Uterus (tissue), 4 donors: ENCODE results near the gene FSCB. TPM values are rescaled to one million over a fixed set of nuclear protein-coding genes. Genes with fewer than 3 reads are reported as not detected.
"Not testable (repeated sequence)": the region's sequence is repeated elsewhere in the genome, so short reads cannot be mapped to it uniquely, and the experiment has no call there.

Experiments
- DNase-seq, 2 donors: peaks; one replicate each; pipeline ENCODE4 v3.0.0-alpha.2; 2019 to 2020
- H3K27ac ChIP-seq, 2 donors: fragments of 200-600 bp; sonication (generic); 1 replicate in 1 of 2; 2 replicates in 1 of 2; pipeline ENCODE4 v1.5.1; 2016 to 2018
- H3K27me3 ChIP-seq, 2 donors: fragments of 200-600 bp; sonication (generic); one replicate each; pipeline ENCODE4 v1.5.1; 2018 to 2019; ENCODE audit warnings: control low read depth in 1 of 2
- H3K36me3 ChIP-seq, 2 donors: fragments of 200-600 bp; sonication (generic); one replicate each; pipeline ENCODE4 v1.5.1; 2019; ENCODE audit warnings: control low read depth in 1 of 2
- H3K4me1 ChIP-seq, 2 donors: fragments of 200-600 bp; sonication (generic); one replicate each; pipeline ENCODE4 v1.5.1; 2018 to 2019; ENCODE audit warnings: control low read depth in 1 of 2
- H3K4me3 ChIP-seq, 2 donors: fragments of 200-600 bp; sonication (generic); 1 replicate in 1 of 2; 2 replicates in 1 of 2; pipeline ENCODE4 v1.5.1; 2018 to 2019; ENCODE audit warnings: mild to moderate bottlenecking in 1 of 2
- H3K9me3 ChIP-seq, 2 donors: fragments of 200-600 bp; sonication (generic); one replicate each; pipeline ENCODE4 v1.5.1; 2019; ENCODE audit warnings: control low read depth in 1 of 2
- CTCF ChIP-seq, 4 experiments: fragments of 200-600 bp in 2 of 4; fragments of 450-650 bp in 2 of 4; sonication (generic) in 2 of 4; IDR thresholded peaks; one replicate each; pipeline ENCODE4 v1.5.1; 2016 to 2019; ENCODE audit warnings: antibody characterized with exemption in 4 of 4, mild to moderate bottlenecking in 2 of 4, moderate library complexity in 1 of 4
- POLR2A ChIP-seq, 2 donors: fragments of 450-650 bp; IDR thresholded peaks; one replicate each; pipeline ENCODE4 v1.6.1; 2016; ENCODE audit warnings: antibody characterized with exemption in 2 of 2, mild to moderate bottlenecking in 1 of 2, moderate library complexity in 1 of 2
- intact Hi-C: fragments of 100-400 bp; cut with DNase I; formaldehyde crosslinking; loops from one replicate; pipeline ENCODE4 v1.15.1; 2023; ENCODE audit warnings: low total_unique reads
- total RNA-seq, 4 donors: library from RNA; depleted of rRNA in 3 of 4; stranded (reverse); fragments of >200 nt in 3 of 4; gene quantifications; one replicate each; pipeline versions ENCODE4 v1.1.0 to v1.2.4, GENCODE V29; 2014 to 2023
- donor health status: DM: yes; HTN: yes; CAD: no.

The FSCB gene
- total RNA-seq, 4 donors from 2014 or later, result 0.14 TPM; not detected in 3

- TF ChIP-seq CTCF (IDR thresholded peaks at IDR 0.05) (no peak), POLR2A (IDR thresholded peaks at IDR 0.05) (no peak)
- intact Hi-C loops, result no loop called here
- Histone ChIP-seq H3K9me3 (no peaks in the 10 kb centered on the region), H3K27me3 (no peaks in the 10 kb centered on the region), H3K36me3 (no peaks in the 10 kb centered on the region), H3K27ac (no peak overlapping the region), H3K4me3 (no peak overlapping the region), H3K4me1 (no peaks in the 10 kb centered on the region)
- no peak for DNase-seq
These were observed 18.2 kb upstream of the FSCB start for GRCh38 chr14:44525237-44525636.

GRCh38 chr14:44515668-44516067 is 8.6 kb upstream of the FSCB start:
- H3K27me3 ChIP-seq, intact Hi-C loops, H3K27ac ChIP-seq, H3K4me1 ChIP-seq, H3K36me3 ChIP-seq, H3K9me3 ChIP-seq, DNase-seq, H3K4me3 ChIP-seq: not testable (repeated sequence)

GRCh38 chr14:44508834-44509233 is 1.8 kb upstream of the FSCB start:
- intact Hi-C loops, result no loop called here
- Histone ChIP-seq H3K36me3 (no peaks in the 10 kb centered on the region), H3K4me3 (no peak overlapping the region), H3K9me3 (no peaks in the 10 kb centered on the region), H3K27me3 (no peaks in the 10 kb centered on the region), H3K27ac (no peak overlapping the region), H3K4me1 (no peaks in the 10 kb centered on the region)
- DNase-seq, result no peak
- TF ChIP-seq POLR2A (IDR thresholded peaks at IDR 0.05) (no peak), CTCF (IDR thresholded peaks at IDR 0.05) (no peak)

GRCh38 chr14:44505588-44505987 is 1.5 kb downstream of the FSCB start:
- no peaks in the 10 kb centered on the region for H3K27me3 ChIP-seq

GRCh38 chr14:44497148-44497547 is 9.9 kb downstream of the FSCB start:
- Histone ChIP-seq H3K36me3 (no peaks in the 10 kb centered on the region), H3K27ac (no peak overlapping the region), H3K9me3 (no peaks in the 10 kb centered on the region), H3K4me3 (no peak overlapping the region), H3K27me3 (no peaks in the 10 kb centered on the region), H3K4me1 (no peaks in the 10 kb centered on the region)
- intact Hi-C loops, result no loop called here
- TF ChIP-seq CTCF (IDR thresholded peaks at IDR 0.05), result no peak
- TF ChIP-seq POLR2A (IDR thresholded peaks at IDR 0.05), result no peak
- DNase-seq, result no peak

More at GRCh38 chr14:44505588-44505987, 1.5 kb downstream of the FSCB start:
- Histone ChIP-seq H3K4me3 (no peak overlapping the region), H3K4me1 (no peaks in the 10 kb centered on the region), H3K36me3 (no peaks in the 10 kb centered on the region), H3K27ac (no peak overlapping the region), H3K9me3 (no peaks in the 10 kb centered on the region)
- TF ChIP-seq POLR2A (IDR thresholded peaks at IDR 0.05), result no peak
- no peak for TF ChIP-seq CTCF (IDR thresholded peaks at IDR 0.05)
- intact Hi-C loops, result no loop called here
- no peak for DNase-seq

GRCh38 chr14:44494137-44494536 is 12.9 kb downstream of the FSCB start:
- intact Hi-C loops, result no loop called here
- no peak for TF ChIP-seq POLR2A (IDR thresholded peaks at IDR 0.05)
- no peak for TF ChIP-seq CTCF (IDR thresholded peaks at IDR 0.05)
- no peak overlapping the region for H3K27ac ChIP-seq
- H3K27me3 ChIP-seq, result no peaks in the 10 kb centered on the region
- DNase-seq, result no peak
- no peaks in the 10 kb centered on the region for H3K36me3 ChIP-seq
- no peaks in the 10 kb centered on the region for H3K9me3 ChIP-seq
- H3K4me1 ChIP-seq, result no peaks in the 10 kb centered on the region
- H3K4me3 ChIP-seq, result no peak overlapping the region
